Esophagus muscularis mucosa (tissue), 4 donors: Measurements from ENCODE around the gene DNASE1L2.
"Not testable (repeated sequence)": the region's sequence is repeated elsewhere in the genome, so short reads cannot be mapped to it uniquely, and the experiment has no call there.

ENCODE experiments used
- CTCF ChIP-seq, 3 experiments: fragments of 200-600 bp in 2 of 3; fragments of 450-650 bp in 1 of 3; sonication (generic) in 2 of 3; IDR thresholded peaks; one replicate each; pipeline ENCODE4 v1.5.1; 2017 to 2019; ENCODE audit warnings: antibody characterized with exemption in 3 of 3, mild to moderate bottlenecking in 2 of 3, moderate library complexity in 1 of 3
- EP300 ChIP-seq: sonication (generic); formaldehyde crosslinking; IDR thresholded peaks from one replicate; pipeline ENCODE4 v1.6.1; 2017; ENCODE audit warnings: antibody characterized with exemption
- POLR2A ChIP-seq: fragments of 450-650 bp; IDR thresholded peaks from one replicate; pipeline ENCODE4 v1.6.1; 2017; ENCODE audit warnings: antibody characterized with exemption, moderate library complexity, mild to moderate bottlenecking, low read depth
- POLR2AphosphoS5 ChIP-seq, 2 donors: sonication (generic); formaldehyde crosslinking; IDR thresholded peaks; one replicate each; pipeline ENCODE4 v1.6.1; 2017; ENCODE audit warnings: antibody characterized with exemption in 2 of 2

- TF ChIP-seq CTCF (IDR thresholded peaks at IDR 0.05); EP300; POLR2A; POLR2AphosphoS5 (IDR thresholded peaks at IDR 0.05): not testable (repeated sequence)
Measured at GRCh38 chr16:2258530-2258929, 22.3 kb downstream of the DNASE1L2 start.
